ENCODE data around the gene PTPRC.

DNA sequence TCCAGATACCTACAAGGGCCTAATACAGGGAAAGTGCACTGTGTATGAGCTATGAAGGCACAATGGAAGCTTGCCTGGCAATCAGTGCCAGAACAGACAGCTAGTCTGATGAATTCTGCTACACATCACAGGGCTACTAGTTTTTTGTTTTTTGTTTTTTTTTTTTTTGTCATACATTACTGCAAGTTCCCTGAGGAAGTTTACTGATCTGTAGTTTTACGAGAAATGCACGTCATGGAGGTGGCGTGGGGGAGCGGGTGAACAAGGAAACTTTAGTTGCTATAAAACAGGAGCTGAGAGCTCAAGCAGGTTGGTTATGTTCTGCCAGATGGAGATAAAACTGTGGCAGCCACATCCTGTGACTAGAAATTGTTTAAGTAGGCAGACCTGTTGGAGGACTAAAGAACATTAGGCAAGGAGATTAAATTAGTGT lies 17.7 kb downstream of the PTPRC start:
- TF ChIP-seq, protein P1, sequence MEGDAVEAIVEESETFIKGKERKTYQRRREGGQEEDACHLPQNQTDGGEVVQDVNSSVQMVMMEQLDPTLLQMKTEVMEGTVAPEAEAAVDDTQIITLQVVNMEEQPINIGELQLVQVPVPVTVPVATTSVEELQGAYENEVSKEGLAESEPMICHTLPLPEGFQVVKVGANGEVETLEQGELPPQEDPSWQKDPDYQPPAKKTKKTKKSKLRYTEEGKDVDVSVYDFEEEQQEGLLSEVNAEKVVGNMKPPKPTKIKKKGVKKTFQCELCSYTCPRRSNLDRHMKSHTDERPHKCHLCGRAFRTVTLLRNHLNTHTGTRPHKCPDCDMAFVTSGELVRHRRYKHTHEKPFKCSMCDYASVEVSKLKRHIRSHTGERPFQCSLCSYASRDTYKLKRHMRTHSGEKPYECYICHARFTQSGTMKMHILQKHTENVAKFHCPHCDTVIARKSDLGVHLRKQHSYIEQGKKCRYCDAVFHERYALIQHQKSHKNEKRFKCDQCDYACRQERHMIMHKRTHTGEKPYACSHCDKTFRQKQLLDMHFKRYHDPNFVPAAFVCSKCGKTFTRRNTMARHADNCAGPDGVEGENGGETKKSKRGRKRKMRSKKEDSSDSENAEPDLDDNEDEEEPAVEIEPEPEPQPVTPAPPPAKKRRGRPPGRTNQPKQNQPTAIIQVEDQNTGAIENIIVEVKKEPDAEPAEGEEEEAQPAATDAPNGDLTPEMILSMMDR (IDR thresholded peaks at IDR 0.05) = no peak
- TF ChIP-seq POLR2A (IDR thresholded peaks at IDR 0.05) = no peak
- TF ChIP-seq POLR2AphosphoS5 (IDR thresholded peaks at IDR 0.05) = no peak
- no peak for TF ChIP-seq EP300 (IDR thresholded peaks at IDR 0.05)

All from suprapubic skin (tissue), 4 donors.